ENCODE data around the gene LYAR.

The LYAR gene

GRCh38 chr4:4289941-4290850, at the start of gene LYAR, which contains the start of gene ZBTB49:
Gene LYAR, minus strand, starts transcription at chr4:4290154. Its CDS starts 6,412 bp downstream, at chr4:4283742.
Gene ZBTB49, plus strand, starts transcription at chr4:4290251. Its CDS starts 9,695 bp downstream, at chr4:4299946.
- peak; percentile 85 for DNase-seq

GRCh38 chr4:4339504-4340085, 49.6 kb upstream of the LYAR start:
- no peak for DNase-seq

DNA sequence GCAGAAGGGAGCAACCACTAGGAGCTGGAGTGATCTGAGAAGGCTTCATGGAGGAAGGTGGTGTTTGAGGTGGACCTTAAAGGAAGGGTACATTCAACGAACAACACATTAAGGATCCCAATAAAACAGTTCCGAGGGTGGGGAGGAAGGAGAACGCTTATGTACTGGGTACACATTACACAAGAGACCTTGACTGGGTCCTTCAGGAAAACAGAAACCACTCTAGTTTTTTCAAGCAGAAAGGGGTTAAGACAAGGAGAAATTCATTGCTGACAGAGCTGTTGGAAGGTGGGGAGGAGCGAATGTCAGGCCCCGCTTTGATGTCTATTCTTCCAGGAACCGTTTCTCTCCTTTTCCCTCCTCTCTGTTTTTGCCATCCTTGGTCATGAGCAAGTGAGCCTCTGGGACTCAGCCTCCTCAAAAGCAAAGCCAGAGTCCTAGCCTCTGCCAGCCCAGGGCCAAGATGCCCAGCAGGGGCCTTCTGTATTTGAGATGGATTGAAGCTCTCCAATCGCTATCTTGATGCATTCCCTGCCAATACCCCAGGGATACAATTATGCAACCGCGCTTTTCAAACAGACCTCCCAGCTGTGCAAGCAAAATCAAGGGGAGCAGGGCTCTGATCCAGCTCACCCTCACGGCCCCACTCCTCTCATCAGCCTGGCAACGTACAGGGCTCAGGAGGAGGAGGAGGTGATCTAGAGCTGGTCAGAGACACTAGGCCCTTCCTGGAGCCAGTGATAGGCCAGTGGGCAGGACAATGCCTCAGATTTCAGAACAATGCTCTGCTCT, 48.5 kb upstream of the LYAR start:
- no peak for DNase-seq

DNA sequence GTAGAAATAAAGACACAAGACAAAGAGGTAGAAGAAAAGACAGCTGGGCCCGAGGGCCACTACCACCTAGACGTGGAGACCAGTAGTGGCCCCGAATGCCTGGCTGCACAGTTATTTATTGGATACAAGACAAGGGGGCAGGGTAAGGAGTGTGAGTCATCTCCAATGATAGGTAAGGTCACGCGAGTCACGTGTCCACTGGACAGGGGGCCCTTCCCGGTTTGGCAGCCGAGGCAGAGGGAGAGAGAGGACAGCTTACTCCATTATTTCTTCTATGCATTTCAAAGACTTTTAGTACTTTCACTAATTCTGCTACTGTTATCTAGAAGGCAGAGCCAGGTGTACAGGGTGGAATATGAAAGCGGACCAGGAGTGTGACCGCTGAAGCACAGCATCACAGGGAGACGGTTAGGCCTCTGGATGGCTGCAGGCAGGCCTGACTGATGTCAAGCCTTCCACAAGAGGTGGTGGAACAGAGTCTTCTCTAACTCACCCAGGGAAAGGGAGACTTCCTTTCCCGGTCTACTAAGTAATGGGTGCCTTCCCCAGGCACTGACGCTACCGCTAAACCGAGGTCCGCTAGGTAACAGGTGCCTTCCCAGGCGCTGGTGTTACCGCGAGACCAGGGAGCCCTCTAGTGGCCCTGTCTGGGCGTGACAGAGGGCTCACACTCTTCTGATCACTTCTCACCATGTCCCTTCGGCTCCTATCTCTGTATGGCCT, 45.0 kb upstream of the LYAR start:
- DNase-seq: peak; percentile 41

GRCh38 chr4:4333265-4333706, 43.3 kb upstream of the LYAR start:
- peak; percentile 80 for DNase-seq

- no peak for DNase-seq
Measured at GRCh38 chr4:4332529-4332928, 42.6 kb upstream of the LYAR start.

GRCh38 chr4:4330794-4331193, 40.8 kb upstream of the LYAR start:
- DNase-seq: no peak

DNA sequence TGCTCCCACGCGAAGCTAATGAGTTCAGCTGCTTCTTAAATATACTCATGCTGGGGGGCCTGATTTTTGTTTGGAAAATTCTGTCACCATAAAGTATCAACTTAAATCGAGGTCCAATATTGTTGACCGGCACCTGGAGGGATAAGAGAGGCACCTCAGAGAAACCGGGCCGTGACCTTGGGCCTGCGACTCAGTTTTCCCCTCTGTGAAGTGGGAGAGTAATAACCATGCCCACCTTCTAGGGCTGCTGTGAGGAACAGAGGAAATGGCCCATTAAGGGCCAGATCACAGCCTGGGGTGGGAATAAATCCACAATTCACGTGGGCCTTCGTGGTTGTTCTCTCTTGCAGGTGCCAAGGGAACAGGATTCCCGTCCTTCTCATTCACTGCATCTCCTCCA, 39.5 kb upstream of the LYAR start:
- DNase-seq: no peak

GRCh38 chr4:4328840-4329239, 38.9 kb upstream of the LYAR start:
- DNase-seq: no peak

- no peak for DNase-seq
Measured at GRCh38 chr4:4328206-4328605, 38.3 kb upstream of the LYAR start.

DNA sequence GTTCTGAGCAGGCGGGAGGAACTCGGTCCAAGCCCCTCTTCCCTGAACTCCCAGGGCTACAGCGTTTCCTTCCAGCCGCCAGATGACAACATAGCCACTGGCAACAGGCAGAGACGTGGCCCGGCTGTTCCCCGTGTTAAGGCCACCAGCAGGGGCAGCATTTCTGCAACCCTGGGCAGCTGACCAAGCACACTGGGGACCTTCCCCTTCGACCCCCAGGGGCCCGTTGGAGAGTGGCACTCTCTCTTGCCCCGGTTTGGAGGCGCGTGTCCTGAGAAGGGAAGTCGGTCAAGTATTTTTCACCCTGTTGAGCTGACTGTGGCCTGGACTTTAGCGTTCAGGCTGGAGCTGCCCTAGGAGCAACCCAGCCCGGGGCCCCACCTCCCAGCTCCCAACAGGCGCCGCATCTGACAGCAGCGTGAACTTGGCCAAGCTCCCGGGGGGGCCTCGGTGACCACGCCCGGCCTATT, 37.7 kb upstream of the LYAR start:
- DNase-seq: peak; percentile 10

DNA sequence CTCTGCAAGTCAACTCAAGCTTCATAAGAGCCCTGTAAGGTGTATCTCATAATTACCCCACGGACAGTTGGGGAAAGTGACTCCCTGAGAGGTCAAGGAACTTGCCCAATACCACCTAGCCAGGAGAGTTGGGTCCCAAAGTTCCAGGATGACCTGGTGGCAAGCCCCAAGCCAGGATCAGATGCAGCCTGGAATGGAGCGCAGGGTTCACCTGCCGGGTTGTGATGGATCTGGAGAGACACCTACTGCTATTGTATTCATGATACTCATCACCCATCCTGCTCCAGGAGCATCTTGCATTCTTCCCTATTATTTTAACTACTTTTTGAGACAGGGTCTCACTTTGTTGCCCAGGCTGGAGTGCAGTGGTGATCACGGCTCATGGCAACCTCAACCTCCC, 36.2 kb upstream of the LYAR start:
- DNase-seq: no peak

- no peak for DNase-seq
Measured at GRCh38 chr4:4325321-4325720, 35.4 kb upstream of the LYAR start.

- no peak for DNase-seq
Measured at GRCh38 chr4:4323705-4324534, 34.0 kb upstream of the LYAR start.

- DNase-seq: no peak
Measured at GRCh38 chr4:4321951-4322688, 32.2 kb upstream of the LYAR start.

DNA sequence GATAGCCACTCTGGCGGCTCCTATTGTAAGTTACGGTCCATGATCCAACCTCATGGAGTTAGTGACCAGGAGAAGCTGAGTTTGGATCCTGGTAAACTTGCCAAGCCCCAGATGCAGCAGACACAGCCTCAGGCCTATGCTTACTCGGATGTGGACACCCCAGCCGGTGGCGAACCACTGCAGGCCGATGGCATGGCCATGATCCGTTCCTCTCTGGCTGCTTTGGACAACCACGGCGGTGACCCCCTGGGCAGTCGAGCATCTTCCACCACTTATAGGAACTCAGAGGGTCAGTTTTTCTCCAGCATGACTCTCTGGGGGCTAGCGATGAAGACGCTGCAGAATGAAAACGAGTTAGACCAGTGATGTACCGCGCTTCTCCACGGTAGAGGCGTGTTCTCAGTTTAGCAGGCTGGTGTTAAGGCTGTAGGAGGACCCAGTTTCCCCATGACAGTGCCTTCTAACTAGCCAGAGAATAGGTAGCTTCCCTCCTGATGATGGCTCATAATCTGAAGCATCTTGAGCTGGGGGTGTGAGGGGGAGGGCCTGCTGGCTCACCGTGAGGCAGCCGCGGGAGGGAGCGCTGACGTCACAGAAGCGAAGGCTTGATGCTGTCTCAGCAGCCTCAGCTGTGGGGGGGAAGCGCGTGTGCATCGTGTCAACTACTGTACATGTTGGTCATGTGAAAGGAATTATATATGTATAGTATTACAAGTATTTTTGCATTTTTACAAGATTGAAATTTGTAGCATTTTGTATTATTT, 31.2 kb upstream of the LYAR start:
- DNase-seq: peak; percentile 2

DNA sequence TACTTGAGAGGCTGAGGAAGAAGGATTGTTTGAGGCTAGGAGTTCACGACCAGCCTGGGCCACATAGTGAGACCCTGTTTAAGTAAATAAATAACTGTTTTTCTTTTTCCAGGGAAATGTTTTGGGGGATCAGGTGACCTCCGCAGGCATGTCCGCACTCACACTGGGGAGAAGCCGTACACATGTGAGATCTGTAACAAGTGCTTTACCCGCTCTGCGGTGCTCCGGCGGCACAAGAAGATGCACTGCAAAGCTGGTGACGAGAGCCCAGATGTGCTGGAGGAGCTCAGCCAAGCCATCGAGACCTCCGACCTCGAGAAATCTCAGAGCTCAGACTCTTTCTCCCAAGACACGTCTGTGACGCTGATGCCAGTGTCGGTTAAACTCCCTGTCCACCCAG, 30.6 kb upstream of the LYAR start:
- no peak for DNase-seq

DNA sequence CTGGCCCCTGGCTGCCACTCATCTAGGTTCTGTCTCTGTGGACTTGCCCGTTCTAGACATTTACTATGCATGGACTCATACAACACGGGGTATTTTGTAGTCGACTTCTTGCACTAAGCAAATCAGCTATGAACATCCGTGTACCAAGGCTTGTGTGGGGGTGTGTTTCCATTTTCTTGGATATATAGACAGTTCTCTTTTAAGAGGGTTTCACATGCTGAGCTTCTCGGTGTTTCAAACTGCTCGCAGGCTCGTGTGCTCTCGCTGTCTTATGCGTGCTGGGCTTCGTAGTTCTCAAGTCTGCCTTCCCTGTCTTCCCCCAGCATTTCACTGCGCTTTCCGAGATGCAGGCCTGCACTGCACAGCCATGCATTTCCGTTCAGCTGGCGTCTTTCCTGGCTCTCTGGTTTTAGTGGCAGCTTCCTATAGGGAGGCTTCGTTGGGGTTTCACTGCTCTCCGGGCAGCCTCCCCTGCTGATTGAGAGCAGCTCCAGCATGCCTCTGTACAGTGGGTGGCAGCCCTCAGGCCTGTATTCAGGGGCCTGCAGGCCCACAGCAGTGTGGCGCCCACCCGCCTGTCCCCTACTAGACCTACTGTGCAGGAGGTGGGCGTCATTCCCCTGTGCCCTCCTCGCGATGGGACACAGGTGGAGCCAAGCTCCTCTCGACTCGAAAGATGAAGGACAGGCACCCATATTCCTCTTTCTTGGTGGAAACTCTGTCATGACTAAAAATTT, 27.7 kb upstream of the LYAR start:
- no peak for DNase-seq

- no peak for DNase-seq
Measured at GRCh38 chr4:4316150-4316495, 26.2 kb upstream of the LYAR start.
